ENCODE measurements around the gene MAP3K2. TPM values are rescaled to one million over a fixed set of nuclear protein-coding genes. Genes with fewer than 3 reads are reported as not detected.
A peak's percentile ranks its signal among the peaks of the same experiment; 100 is the strongest.

Gene MAP3K2
- polyA plus RNA-seq, 3 donors, result 16.0 to 86.4 (median 66.3) TPM

DNA sequence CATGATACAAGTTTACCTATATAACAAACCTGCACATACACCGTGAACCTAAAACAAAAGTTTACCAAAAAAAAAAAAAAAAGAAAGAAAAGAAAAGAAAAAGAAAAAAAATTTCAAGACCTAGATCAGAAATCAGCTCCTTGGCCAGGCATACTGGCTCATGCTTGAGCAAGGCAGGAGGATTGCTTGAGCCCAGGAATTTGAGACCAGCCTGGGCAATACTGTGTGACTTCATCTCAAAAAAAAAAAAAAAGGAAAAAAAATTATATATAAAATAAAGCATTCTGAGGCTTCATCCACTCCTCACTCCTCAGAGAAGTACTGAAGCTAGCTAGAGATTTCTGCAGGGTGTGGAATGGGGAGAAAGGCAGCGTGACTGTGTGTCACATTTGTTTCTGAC is 18.7 kb upstream of the MAP3K2 start:
- intact Hi-C loops (cut with micrococcal nuclease), result no loop called here
- WGBS (ENCODE audit: insufficient coverage), result no CpG with 5 or more reads among the region's 2 CpGs
- no peaks in the 10 kb centered on the region for H3K27me3 ChIP-seq (ENCODE audit: control insufficient read depth in 2 of 2, insufficient read depth in 2 of 2, low read length in 2 of 2)
- H3K36me3 Mint-ChIP-seq, result peaks cover 0 to 1% of the 10 kb centered on the region in 2 donors
- peaks cover 52 to 56% of the 10 kb centered on the region in 2 donors for H3K4me1 ChIP-seq (ENCODE audit: control insufficient read depth in 1 of 2, insufficient read depth in 2 of 2, low read length in 2 of 2)
- H3K27ac ChIP-seq (ENCODE audit: low read depth in 1 of 2, low read length in 2 of 2), result no peak overlapping the region
- no peak for DNase-seq
- H3K4me1 Mint-ChIP-seq, result peaks cover 54% of the 10 kb centered on the region
- H3K4me2 ChIP-seq (replicated peaks; ENCODE audit: extremely low read depth, low read length, poor library complexity, severe bottlenecking), result no peak overlapping the region
- no peaks in the 10 kb centered on the region for H3K9me3 ChIP-seq (replicated peaks in 1 of 2; ENCODE audit: control insufficient read depth in 1 of 2, insufficient read depth in 1 of 2, low read length in 2 of 2)
- no peaks in the 10 kb centered on the region for H4K20me1 ChIP-seq (ENCODE audit: insufficient read depth, low read length)
- H3K4me3 Mint-ChIP-seq, result no peak overlapping the region
- TF ChIP-seq, protein P1, sequence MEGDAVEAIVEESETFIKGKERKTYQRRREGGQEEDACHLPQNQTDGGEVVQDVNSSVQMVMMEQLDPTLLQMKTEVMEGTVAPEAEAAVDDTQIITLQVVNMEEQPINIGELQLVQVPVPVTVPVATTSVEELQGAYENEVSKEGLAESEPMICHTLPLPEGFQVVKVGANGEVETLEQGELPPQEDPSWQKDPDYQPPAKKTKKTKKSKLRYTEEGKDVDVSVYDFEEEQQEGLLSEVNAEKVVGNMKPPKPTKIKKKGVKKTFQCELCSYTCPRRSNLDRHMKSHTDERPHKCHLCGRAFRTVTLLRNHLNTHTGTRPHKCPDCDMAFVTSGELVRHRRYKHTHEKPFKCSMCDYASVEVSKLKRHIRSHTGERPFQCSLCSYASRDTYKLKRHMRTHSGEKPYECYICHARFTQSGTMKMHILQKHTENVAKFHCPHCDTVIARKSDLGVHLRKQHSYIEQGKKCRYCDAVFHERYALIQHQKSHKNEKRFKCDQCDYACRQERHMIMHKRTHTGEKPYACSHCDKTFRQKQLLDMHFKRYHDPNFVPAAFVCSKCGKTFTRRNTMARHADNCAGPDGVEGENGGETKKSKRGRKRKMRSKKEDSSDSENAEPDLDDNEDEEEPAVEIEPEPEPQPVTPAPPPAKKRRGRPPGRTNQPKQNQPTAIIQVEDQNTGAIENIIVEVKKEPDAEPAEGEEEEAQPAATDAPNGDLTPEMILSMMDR (IDR thresholded peaks at IDR 0.05), result no peak
- H3K4me3 ChIP-seq (replicated peaks in 1 of 3; ENCODE audit: low read depth in 2 of 3, low read length in 3 of 3), result no peak overlapping the region
- peak overlapping the region in 3 of 7 donors; percentile 50 to 91 (median 90) for H3K27ac Mint-ChIP-seq
- H3K79me2 ChIP-seq (ENCODE audit: insufficient read depth, low read length), result no peaks in the 10 kb centered on the region
- H3K27me3 Mint-ChIP-seq (ENCODE audit: low read depth in 3 of 3), result peaks cover 0 to 3% (median 3%) of the 10 kb centered on the region in 3 donors
- H3K9ac ChIP-seq (ENCODE audit: insufficient read depth, low read length, poor library complexity, severe bottlenecking), result no peak overlapping the region
- H3K9me3 Mint-ChIP-seq, result no peaks in the 10 kb centered on the region
- H2AFZ ChIP-seq (ENCODE audit: insufficient read depth, low read depth, low read length, poor library complexity, severe bottlenecking), result no peak overlapping the region
- no peaks in the 10 kb centered on the region for H3K36me3 ChIP-seq (replicated peaks in 1 of 2; ENCODE audit: control insufficient read depth in 1 of 2, insufficient read depth in 2 of 2, low read length in 2 of 2)

DNA sequence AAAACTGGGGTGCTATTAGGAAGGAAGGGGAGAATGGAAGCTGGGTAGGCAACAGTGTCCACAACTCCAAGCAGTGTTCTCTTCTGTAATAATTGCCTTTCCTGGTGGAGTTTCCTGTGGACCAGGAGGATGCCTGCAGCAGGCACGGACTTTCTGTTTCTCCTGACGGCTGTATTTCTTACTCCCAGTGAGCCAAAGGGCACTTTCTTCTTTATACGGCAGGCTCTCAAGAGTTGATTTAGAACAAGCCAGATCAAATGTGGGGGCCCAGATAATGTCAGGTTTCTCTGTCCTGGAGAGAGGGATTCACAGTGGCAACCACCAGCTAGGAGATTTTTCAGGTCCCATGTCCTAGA is 17.5 kb upstream of the MAP3K2 start:
- no peak overlapping the region for H2AFZ ChIP-seq (ENCODE audit: insufficient read depth, low read depth, low read length, poor library complexity, severe bottlenecking)
- TF ChIP-seq, protein P1 (IDR thresholded peaks at IDR 0.05), result no peak
- H3K4me1 ChIP-seq (ENCODE audit: control insufficient read depth in 1 of 2, insufficient read depth in 2 of 2, low read length in 2 of 2), result peaks cover 41 to 44% of the 10 kb centered on the region in 2 donors
- H3K36me3 ChIP-seq (replicated peaks in 1 of 2; ENCODE audit: control insufficient read depth in 1 of 2, insufficient read depth in 2 of 2, low read length in 2 of 2), result no peaks in the 10 kb centered on the region
- peaks cover 42% of the 10 kb centered on the region for H3K4me1 Mint-ChIP-seq
- peak overlapping the region in 1 of 2 donors; percentile 62 for H3K4me3 Mint-ChIP-seq
- peak overlapping the region; percentile 86 to 93 (median 90) for H3K27ac Mint-ChIP-seq
- H3K79me2 ChIP-seq (ENCODE audit: insufficient read depth, low read length), result no peaks in the 10 kb centered on the region
- no peak for DNase-seq
- peaks cover 0 to 3% (median 0%) of the 10 kb centered on the region in 3 donors for H3K27me3 Mint-ChIP-seq (ENCODE audit: low read depth in 3 of 3)
- no peaks in the 10 kb centered on the region for H3K36me3 Mint-ChIP-seq
- no peaks in the 10 kb centered on the region for H3K9me3 ChIP-seq (replicated peaks in 1 of 2; ENCODE audit: control insufficient read depth in 1 of 2, insufficient read depth in 1 of 2, low read length in 2 of 2)
- H3K9me3 Mint-ChIP-seq, result no peaks in the 10 kb centered on the region
- peak overlapping the region in 1 of 3 experiments; percentile 24 for H3K4me3 ChIP-seq (replicated peaks in 1 of 3; ENCODE audit: low read depth in 2 of 3, low read length in 3 of 3)
- H3K27ac ChIP-seq (ENCODE audit: low read depth in 1 of 2, low read length in 2 of 2), result peak overlapping the region; percentile 75 to 87
- no peak overlapping the region for H3K9ac ChIP-seq (ENCODE audit: insufficient read depth, low read length, poor library complexity, severe bottlenecking)
- H4K20me1 ChIP-seq (ENCODE audit: insufficient read depth, low read length), result no peaks in the 10 kb centered on the region
- intact Hi-C loops (cut with micrococcal nuclease), result loop anchor here in 1 of 2 donors (2.0 kb wide), 1 partner anchor 16 kb away; no protein-coding TSS in a partner anchor
- WGBS (ENCODE audit: insufficient coverage), result 100% methylated on average over 1 of the region's 3 CpGs
- H3K27me3 ChIP-seq (ENCODE audit: control insufficient read depth in 2 of 2, insufficient read depth in 2 of 2, low read length in 2 of 2), result no peaks in the 10 kb centered on the region
- peak overlapping the region; percentile 35 for H3K4me2 ChIP-seq (replicated peaks; ENCODE audit: extremely low read depth, low read length, poor library complexity, severe bottlenecking)

Data from CD14-positive monocyte (primary cell).